ENCODE results near the gene IFI30. TPM values are rescaled to one million over a fixed set of nuclear protein-coding genes. Genes with fewer than 3 reads are reported as not detected.

The IFI30 gene
- total RNA-seq, 1 donor from 2014 or later: 682 TPM

- H3K4me3 ChIP-seq: no peak overlapping the region
- intact Hi-C loops (cut with DNase I): no loop called here
- peaks cover 53% of the 10 kb centered on the region for H3K36me3 ChIP-seq
These were observed 4.8 kb upstream of the IFI30 start for GRCh38 chr19:18168673-18169381.

GRCh38 chr19:18170714-18171255 lies 2.8 kb upstream of the IFI30 start:
- DNase-seq (peak; percentile 74), ATAC-seq (peak; percentile 13 to 17)
- no peaks in the 10 kb centered on the region for H3K9me3 ChIP-seq

More at GRCh38 chr19:18168673-18169381, 4.8 kb upstream of the IFI30 start:
- ATAC-seq (no peak), DNase-seq (no peak)
- Histone ChIP-seq H3K27ac (peak overlapping the region; percentile 81), H3K9me3 (no peaks in the 10 kb centered on the region), H3K27me3 (ENCODE audit: low read depth) (no peaks in the 10 kb centered on the region), H3K4me1 (peaks cover 18% of the 10 kb centered on the region)
- no peak for TF ChIP-seq CTCF (IDR thresholded peaks at IDR 0.05)

GRCh38 chr19:18171605-18172327 lies 1.8 kb upstream of the IFI30 start:
- peak overlapping the region; percentile 81 for H3K27ac ChIP-seq
- no peak overlapping the region for H3K4me3 ChIP-seq

More at GRCh38 chr19:18170714-18171255, 2.8 kb upstream of the IFI30 start:
- TF ChIP-seq CTCF (IDR thresholded peaks at IDR 0.05): no peak
- H3K27me3 ChIP-seq (ENCODE audit: low read depth): no peaks in the 10 kb centered on the region
- H3K27ac ChIP-seq: peak overlapping the region; percentile 81
- H3K36me3 ChIP-seq: peaks cover 41% of the 10 kb centered on the region
- peaks cover 18% of the 10 kb centered on the region for H3K4me1 ChIP-seq
- intact Hi-C loops (cut with DNase I): no loop called here
- H3K4me3 ChIP-seq: peak overlapping the region; percentile 21

GRCh38 chr19:18172331-18173053 lies 1.1 kb upstream of the IFI30 start:
- Histone ChIP-seq H3K4me1 (peaks cover 18% of the 10 kb centered on the region), H3K27ac (peak overlapping the region; percentile 81), H3K4me3 (no peak overlapping the region), H3K9me3 (no peaks in the 10 kb centered on the region), H3K27me3 (ENCODE audit: low read depth) (no peaks in the 10 kb centered on the region), H3K36me3 (peaks cover 38% of the 10 kb centered on the region)
- no peak for TF ChIP-seq CTCF (IDR thresholded peaks at IDR 0.05)
- DNase-seq: no peak
- intact Hi-C loops (cut with DNase I): no loop called here
- ATAC-seq: no peak

More at GRCh38 chr19:18171605-18172327, 1.8 kb upstream of the IFI30 start:
- intact Hi-C loops (cut with DNase I): no loop called here
- TF ChIP-seq CTCF (IDR thresholded peaks at IDR 0.05): no peak
- Histone ChIP-seq H3K36me3 (peaks cover 38% of the 10 kb centered on the region), H3K4me1 (peaks cover 18% of the 10 kb centered on the region), H3K27me3 (ENCODE audit: low read depth) (no peaks in the 10 kb centered on the region), H3K9me3 (no peaks in the 10 kb centered on the region)
- DNase-seq (peak; percentile 66), ATAC-seq (no peak)

- H3K4me1 ChIP-seq: peaks cover 18% of the 10 kb centered on the region
- ATAC-seq: peak; percentile 45 to 77
- H3K9me3 ChIP-seq: no peaks in the 10 kb centered on the region
- H3K36me3 ChIP-seq: peaks cover 38% of the 10 kb centered on the region
- no peaks in the 10 kb centered on the region for H3K27me3 ChIP-seq (ENCODE audit: low read depth)
- intact Hi-C loops (cut with DNase I): no loop called here
- DNase-seq: peak; percentile 91
- H3K27ac ChIP-seq: peak overlapping the region; percentile 81
- peak overlapping the region; percentile 89 for H3K4me3 ChIP-seq
- TF ChIP-seq CTCF (IDR thresholded peaks at IDR 0.05): no peak
These were observed 500 bp upstream of the IFI30 start for GRCh38 chr19:18173054-18173571.

Measured in lower lobe of right lung (tissue), 2 donors.